ENCODE measurements around the gene PSD2. TPM values are rescaled to one million over a fixed set of nuclear protein-coding genes. Genes with fewer than 3 reads are reported as not detected.

Gene PSD2
- total RNA-seq, 1 donor from 2014 or later, result not detected

DNA sequence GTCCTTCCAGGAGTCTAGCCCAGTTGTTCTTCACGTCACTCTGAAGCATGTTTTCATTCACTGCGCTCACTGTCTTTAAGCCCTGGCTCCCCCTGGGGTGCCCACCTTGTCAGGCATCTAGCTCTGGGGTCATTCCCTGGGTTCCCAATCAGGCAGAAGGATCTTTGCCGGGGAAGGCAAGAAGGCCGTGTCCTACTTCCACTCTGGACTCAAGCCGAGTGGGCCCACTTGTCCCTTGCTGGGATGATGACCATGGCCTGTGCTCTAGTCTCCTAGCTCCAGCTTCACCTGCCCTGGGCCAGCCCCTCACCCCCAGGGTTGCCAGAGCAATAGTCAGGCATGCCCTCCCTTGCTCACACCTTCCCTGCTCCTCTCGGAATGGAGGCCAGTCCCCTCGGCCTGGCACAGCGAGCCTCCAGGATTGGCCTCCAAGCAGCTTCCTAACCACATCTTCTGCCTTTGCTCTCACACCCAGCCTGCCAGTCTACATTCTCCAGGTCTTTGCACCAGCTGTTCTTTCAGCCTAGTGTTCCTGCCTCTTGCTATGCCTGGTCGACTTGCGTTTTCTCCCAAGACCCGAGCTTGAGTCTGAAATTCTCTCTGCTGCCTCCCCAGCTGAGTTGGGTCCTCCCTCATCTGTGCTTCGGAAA is 32.2 kb upstream of the PSD2 start:
- Mint-ChIP-seq H3K4me1 (peaks cover 46% of the 10 kb centered on the region), H3K36me3 (ENCODE audit: low read depth) (no peaks in the 10 kb centered on the region), H3K4me3 (peak overlapping the region; percentile 50), H3K9me3 (no peaks in the 10 kb centered on the region), H3K27ac (no peak overlapping the region), H3K27me3 (peaks cover 10% of the 10 kb centered on the region)
- ATAC-seq (ENCODE audit: low read depth) (no peak), DNase-seq (no peak)
- intact Hi-C loops (cut with micrococcal nuclease), result loop anchor here (5.0 kb wide), 1 partner anchor 201 kb away; the partner anchor contains the start of gene UBE2D2
- TF ChIP-seq, protein P1, sequence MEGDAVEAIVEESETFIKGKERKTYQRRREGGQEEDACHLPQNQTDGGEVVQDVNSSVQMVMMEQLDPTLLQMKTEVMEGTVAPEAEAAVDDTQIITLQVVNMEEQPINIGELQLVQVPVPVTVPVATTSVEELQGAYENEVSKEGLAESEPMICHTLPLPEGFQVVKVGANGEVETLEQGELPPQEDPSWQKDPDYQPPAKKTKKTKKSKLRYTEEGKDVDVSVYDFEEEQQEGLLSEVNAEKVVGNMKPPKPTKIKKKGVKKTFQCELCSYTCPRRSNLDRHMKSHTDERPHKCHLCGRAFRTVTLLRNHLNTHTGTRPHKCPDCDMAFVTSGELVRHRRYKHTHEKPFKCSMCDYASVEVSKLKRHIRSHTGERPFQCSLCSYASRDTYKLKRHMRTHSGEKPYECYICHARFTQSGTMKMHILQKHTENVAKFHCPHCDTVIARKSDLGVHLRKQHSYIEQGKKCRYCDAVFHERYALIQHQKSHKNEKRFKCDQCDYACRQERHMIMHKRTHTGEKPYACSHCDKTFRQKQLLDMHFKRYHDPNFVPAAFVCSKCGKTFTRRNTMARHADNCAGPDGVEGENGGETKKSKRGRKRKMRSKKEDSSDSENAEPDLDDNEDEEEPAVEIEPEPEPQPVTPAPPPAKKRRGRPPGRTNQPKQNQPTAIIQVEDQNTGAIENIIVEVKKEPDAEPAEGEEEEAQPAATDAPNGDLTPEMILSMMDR (IDR thresholded peaks at IDR 0.05), result no peak
- ChIA-PET POLR2A (interaction anchor here (0.5 to 5.0 kb wide), 8 partner anchors 10 to 128 kb away, joined by 3 to 71 read pairs (median 6); no protein-coding TSS in a partner anchor), CTCF (interaction anchor here (1.1 to 3.4 kb wide), 5 partner anchors 18 to 189 kb away, joined by 4 to 40 read pairs (median 17); no protein-coding TSS in a partner anchor)

DNA sequence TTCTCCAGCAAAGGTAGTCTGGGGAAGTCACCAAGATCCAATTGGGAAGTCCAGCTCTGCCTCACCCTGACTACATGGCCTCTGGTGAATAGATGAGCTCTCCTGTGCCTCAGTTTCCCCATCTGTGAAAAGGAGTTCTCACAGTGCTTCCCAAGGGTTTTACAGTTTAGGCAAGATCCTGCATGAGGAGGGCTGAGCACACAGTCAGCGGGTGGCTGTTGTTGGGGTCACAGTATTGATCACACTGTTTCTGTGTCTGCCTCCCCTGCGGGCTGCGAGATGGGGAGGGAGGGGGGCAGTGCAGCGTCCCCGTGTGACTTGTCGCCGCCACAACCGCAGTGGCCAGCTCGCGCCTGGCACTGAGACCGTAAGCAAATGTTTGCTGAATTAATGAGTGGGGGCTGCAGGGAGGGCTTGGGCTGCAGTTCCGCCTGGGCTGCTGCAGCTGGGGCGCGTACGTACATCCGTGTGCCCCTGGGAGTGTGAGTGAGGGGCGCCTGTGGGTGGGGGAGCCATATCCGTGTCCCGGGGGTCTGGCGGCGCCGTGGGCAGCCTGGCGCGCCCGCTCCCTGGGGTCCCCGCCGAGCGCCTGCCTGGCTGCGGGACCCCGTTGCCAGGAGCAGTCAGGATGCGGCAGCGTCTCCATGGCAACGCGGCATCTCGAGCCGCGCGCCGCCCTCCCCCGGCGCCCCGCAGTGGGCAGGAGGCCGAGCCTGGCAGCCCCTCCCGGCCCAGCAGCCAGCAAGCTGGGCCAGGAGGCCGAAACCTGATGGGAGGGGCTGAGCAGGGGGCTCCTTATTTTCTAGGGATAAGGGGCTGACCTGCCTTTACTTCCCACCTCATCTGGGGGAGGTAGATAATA is 31.4 kb upstream of the PSD2 start:
- Mint-ChIP-seq H3K36me3 (ENCODE audit: low read depth) (no peaks in the 10 kb centered on the region), H3K27ac (no peak overlapping the region), H3K4me1 (peaks cover 39% of the 10 kb centered on the region), H3K27me3 (peaks cover 9% of the 10 kb centered on the region), H3K9me3 (no peaks in the 10 kb centered on the region), H3K4me3 (peak overlapping the region; percentile 50)
- peak; percentile 61 for DNase-seq
- peak; percentile 25 for ATAC-seq (ENCODE audit: low read depth)
- ChIA-PET CTCF (interaction anchor here (1.1 to 3.4 kb wide), 7 partner anchors 19 to 189 kb away, joined by 4 to 40 read pairs (median 9); partner anchors contain the start of gene CXXC5), POLR2A (interaction anchor here (0.5 to 5.0 kb wide), 12 partner anchors 9 to 129 kb away, joined by 3 to 71 read pairs (median 6); no protein-coding TSS in a partner anchor)
- intact Hi-C loops (cut with micrococcal nuclease), result loop anchor here (2.0 to 5.0 kb wide), 3 partner anchors 37 to 202 kb away; partner anchors contain the start of gene UBE2D2
- TF ChIP-seq, protein P1 (IDR thresholded peaks at IDR 0.05), result no peak

DNA sequence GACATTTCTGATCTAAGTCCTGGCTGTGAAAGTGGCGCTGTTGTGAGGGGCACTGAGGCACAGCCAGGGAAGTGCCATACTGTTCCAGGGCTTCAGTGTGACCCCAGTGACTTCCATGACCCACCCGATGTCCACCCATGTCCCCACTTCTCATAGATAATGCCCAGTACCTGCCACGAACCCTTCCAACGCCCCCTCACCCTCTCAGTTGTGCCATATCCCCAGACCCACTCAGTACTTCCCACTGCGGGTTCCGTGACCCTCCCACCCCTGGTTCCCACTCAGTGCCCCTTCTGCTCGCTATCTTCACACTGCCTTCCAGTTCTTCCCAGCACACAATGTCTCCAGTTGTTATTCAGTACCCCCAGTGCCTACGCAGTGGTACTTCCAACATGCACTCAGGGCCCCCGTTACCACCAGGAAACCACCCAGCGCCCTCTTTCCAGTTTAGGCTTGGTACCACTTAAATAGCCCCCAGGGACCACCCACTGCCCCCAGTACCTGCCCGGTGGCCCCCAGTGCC is 30.7 kb upstream of the PSD2 start:
- peak overlapping the region; percentile 74 for H3K4me3 Mint-ChIP-seq
- H3K36me3 Mint-ChIP-seq (ENCODE audit: low read depth), result no peaks in the 10 kb centered on the region
- peak overlapping the region; percentile 56 for H3K27ac Mint-ChIP-seq
- POLR2A ChIA-PET, result interaction anchor here (0.6 to 5.0 kb wide), 13 partner anchors 11 to 129 kb away, joined by 3 to 71 read pairs (median 5); no protein-coding TSS in a partner anchor
- H3K27me3 Mint-ChIP-seq, result peaks cover 9% of the 10 kb centered on the region
- DNase-seq, result no peak
- intact Hi-C loops (cut with micrococcal nuclease), result loop anchor here (1.0 to 5.0 kb wide), 11 partner anchors 18 to 343 kb away; partner anchors contain the start of gene UBE2D2
- ATAC-seq (ENCODE audit: low read depth), result no peak
- CTCF ChIA-PET, result interaction anchor here (0.6 to 6.3 kb wide), 35 partner anchors 8 to 343 kb away, joined by 3 to 228 read pairs (median 7); partner anchors contain the start of genes CXXC5 and DNAJC18
- H3K4me1 Mint-ChIP-seq, result peaks cover 31% of the 10 kb centered on the region
- TF ChIP-seq, protein P1 (IDR thresholded peaks at IDR 0.05), result no peak
- no peaks in the 10 kb centered on the region for H3K9me3 Mint-ChIP-seq

DNA sequence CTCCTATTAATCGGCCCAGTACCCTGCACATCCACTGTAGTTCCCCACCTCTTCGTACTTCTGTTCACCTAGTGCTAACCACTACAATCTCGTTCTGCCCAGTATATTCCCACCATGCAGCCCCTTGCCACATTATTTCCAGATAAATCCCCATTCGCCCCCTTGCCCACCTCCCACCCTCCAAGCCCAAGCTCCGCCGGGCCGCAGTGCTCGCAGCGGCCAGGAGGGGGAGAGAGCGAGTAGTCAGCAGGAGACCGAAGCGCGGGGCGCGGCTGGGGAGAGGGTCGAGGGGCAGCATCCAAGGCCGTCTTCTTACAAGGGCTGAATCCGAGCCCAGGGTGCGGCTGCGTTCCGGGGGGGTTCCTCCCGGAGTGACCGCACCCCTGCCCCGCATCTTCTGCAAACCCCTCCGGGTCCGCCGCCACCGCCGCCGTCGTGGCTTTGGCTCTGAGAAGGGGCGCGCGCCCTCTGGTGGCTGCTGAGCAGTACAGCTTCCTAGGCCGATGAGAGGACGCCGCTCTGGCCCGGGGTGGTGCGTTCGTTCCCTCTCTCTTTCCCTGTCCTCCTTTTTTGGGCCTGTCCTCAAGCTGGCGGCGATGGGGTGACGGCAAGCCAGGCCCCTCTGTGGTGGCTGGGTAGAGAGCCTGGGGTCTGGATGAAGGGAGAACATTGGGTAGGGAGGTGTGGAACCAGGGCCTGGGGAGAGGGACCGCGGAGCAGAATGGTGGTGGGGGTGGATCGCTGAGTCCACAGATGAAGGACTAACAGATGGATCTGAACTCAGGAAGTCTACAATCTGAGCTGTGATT is 30.0 kb upstream of the PSD2 start:
- no peaks in the 10 kb centered on the region for H3K9me3 Mint-ChIP-seq
- H3K36me3 Mint-ChIP-seq (ENCODE audit: low read depth), result no peaks in the 10 kb centered on the region
- intact Hi-C loops (cut with micrococcal nuclease), result loop anchor here (1.0 to 2.0 kb wide), 10 partner anchors 18 to 343 kb away; no protein-coding TSS in a partner anchor
- peak overlapping the region; percentile 56 for H3K27ac Mint-ChIP-seq
- ChIA-PET POLR2A (interaction anchor here (0.6 to 5.0 kb wide), 14 partner anchors 11 to 130 kb away, joined by 3 to 71 read pairs (median 6); partner anchors contain the start of gene CXXC5), CTCF (interaction anchor here (0.6 to 6.3 kb wide), 37 partner anchors 9 to 343 kb away, joined by 3 to 228 read pairs (median 6); partner anchors contain the start of genes CXXC5 and DNAJC18)
- H3K4me3 Mint-ChIP-seq, result peak overlapping the region; percentile 74
- ATAC-seq (ENCODE audit: low read depth), result peak; percentile 86
- peaks cover 9% of the 10 kb centered on the region for H3K27me3 Mint-ChIP-seq
- peaks cover 25% of the 10 kb centered on the region for H3K4me1 Mint-ChIP-seq
- TF ChIP-seq, protein P1 (IDR thresholded peaks at IDR 0.05), result peak; percentile 98
- DNase-seq, result peak; percentile 87

Measured in activated B cell treated with CpG ODN at 0.5 μM for 24 hours (primary cell).